Measurements from ENCODE around the gene ADGRA1.
"Not testable (repeated sequence)": the region's sequence is repeated elsewhere in the genome, so short reads cannot be mapped to it uniquely, and the experiment has no call there.

- TF ChIP-seq POLR2AphosphoS5, CTCF, EP300, POLR2A (IDR thresholded peaks at IDR 0.05): not testable (repeated sequence)
Observed at GRCh38 chr10:133151071-133151470, 63.3 kb downstream of the ADGRA1 start.

Measured in sigmoid colon (tissue), 4 donors.